ENCODE measurements around the gene KRTAP4-16.
"Not testable (repeated sequence)": the region's sequence is repeated elsewhere in the genome, so short reads cannot be mapped to it uniquely, and the experiment has no call there.

- not testable (repeated sequence) for TF ChIP-seq YY1 (IDR thresholded peaks at IDR 0.05; ENCODE audit: low read depth)
- TF ChIP-seq, protein P1, sequence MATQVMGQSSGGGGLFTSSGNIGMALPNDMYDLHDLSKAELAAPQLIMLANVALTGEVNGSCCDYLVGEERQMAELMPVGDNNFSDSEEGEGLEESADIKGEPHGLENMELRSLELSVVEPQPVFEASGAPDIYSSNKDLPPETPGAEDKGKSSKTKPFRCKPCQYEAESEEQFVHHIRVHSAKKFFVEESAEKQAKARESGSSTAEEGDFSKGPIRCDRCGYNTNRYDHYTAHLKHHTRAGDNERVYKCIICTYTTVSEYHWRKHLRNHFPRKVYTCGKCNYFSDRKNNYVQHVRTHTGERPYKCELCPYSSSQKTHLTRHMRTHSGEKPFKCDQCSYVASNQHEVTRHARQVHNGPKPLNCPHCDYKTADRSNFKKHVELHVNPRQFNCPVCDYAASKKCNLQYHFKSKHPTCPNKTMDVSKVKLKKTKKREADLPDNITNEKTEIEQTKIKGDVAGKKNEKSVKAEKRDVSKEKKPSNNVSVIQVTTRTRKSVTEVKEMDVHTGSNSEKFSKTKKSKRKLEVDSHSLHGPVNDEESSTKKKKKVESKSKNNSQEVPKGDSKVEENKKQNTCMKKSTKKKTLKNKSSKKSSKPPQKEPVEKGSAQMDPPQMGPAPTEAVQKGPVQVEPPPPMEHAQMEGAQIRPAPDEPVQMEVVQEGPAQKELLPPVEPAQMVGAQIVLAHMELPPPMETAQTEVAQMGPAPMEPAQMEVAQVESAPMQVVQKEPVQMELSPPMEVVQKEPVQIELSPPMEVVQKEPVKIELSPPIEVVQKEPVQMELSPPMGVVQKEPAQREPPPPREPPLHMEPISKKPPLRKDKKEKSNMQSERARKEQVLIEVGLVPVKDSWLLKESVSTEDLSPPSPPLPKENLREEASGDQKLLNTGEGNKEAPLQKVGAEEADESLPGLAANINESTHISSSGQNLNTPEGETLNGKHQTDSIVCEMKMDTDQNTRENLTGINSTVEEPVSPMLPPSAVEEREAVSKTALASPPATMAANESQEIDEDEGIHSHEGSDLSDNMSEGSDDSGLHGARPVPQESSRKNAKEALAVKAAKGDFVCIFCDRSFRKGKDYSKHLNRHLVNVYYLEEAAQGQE (IDR thresholded peaks at IDR 0.05; ENCODE audit: low read depth), result not testable (repeated sequence)
- TF ChIP-seq, protein P2, sequence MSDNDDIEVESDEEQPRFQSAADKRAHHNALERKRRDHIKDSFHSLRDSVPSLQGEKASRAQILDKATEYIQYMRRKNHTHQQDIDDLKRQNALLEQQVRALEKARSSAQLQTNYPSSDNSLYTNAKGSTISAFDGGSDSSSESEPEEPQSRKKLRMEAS (IDR thresholded peaks at IDR 0.05), result not testable (repeated sequence)
Observed at GRCh38 chr17:41055130-41055529, 46.9 kb downstream of the KRTAP4-16 start, which contains the start of gene KRTAP2-2.
